HG03442 (cell line): ENCODE data around the gene PAM.

Source experiments
- ATAC-seq: cut with Tn5 transposase; IDR thresholded peaks from one replicate; pipeline ENCODE4 v1.9.1; 2021; ENCODE audit warnings: mild to moderate bottlenecking, moderate library complexity; ENCODE audit not compliant: unreplicated experiment

Gene PAM

DNA sequence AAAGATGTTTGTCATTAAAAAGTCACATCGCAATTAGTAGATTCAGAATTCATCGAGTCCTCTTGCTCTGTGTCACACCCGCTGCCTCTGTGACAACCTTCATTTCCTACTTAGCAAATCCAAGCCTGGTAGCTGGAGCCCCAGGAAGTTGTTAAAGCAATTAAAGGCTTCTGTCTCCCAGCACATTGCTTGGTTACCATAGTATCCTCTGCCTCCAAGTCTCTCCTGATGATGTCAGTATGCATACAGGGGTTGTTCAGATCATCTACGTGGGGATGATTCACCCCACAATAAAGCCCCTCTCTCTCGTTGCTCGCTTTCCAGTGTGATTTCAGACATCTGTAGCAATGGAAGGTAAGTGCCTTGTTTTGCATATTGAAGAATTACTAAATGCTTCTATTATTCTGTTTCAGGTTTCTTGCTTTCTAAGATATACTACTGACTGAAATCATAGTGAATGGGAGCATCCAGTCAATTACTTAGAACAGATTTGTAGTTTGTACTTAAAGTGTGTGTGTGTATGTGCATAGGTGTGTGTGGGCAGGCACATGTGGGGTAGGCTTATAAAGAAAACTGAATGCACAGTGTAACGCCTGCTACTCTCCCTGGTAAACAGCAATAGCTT, 52.9 kb downstream of the PAM start:
- ATAC-seq, result no peak

DNA sequence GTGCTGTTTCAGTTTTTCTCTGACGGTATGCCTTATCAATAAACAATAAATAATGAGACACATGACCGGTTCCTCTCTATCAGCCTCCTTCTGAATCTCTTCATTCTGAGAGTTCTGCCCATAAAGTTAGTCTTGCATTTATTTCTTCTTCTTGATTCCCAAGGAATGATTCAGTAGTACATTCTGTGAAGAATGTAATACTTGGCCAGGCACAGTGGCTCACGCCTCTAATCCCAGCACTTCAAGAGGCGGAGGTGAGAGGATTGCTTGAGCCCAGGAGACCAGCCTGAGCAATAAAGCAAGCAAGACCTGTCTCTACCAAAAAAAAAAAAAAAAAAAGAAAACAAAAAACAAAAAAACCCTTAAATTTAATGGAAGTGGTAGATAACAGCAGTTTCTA, 53.9 kb downstream of the PAM start:
- ATAC-seq, result no peak

DNA sequence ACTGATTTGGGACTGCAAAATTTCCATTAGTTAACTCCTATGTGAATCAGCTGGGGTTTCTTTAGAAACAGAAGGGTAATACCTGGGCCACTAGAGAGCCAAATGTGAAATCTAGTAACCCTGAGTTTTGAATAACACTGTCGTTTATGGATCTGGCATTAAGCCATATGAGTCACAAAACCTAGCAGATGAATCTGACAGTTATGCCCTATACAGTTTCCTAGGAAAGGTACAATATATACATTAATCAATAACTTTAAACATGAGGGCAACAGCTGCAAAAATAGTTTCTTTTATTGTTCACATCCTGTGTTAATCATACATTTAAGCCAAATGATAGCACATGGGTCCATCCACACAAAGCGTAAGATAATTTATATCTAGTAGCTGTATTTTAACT, 56.9 kb downstream of the PAM start:
- no peak for ATAC-seq

DNA sequence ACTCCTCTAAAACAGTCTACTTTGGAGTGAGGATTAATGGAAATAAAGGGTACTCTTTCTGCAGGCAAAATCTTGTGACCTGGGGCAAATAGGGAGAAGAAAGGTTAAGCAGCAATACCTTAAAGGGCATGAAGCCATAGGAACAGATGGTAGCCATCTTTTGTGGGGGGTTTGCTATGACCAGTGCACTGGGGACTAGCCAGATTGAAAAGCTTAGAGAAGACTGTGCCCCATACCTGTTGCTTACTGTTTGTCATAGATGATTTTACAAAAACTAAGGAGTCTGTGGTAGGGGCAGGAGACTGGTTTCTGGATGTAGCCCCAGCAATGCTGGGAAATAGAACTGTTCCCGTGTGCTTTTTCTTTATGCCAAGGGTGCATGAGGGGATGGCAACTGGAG, 58.6 kb downstream of the PAM start:
- no peak for ATAC-seq

DNA sequence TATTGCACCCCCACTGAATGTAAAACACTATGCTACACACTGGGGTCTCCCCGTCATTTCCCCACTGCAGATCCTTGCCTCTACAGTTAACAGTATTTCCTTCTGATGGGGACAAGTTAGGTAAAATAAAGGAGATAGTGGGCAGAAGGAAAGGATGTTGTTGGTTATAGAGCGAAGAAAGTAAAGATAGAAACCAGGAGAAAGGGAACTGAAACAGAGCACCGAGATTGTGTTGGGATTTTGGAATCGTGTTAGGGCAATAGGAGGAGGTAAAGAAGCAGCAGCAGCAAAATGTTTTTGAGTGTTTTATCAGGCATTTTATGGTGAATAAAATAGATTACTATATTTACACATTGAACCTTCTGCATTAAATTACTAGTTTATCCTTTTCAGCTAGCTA, 60.0 kb downstream of the PAM start:
- no peak for ATAC-seq

DNA sequence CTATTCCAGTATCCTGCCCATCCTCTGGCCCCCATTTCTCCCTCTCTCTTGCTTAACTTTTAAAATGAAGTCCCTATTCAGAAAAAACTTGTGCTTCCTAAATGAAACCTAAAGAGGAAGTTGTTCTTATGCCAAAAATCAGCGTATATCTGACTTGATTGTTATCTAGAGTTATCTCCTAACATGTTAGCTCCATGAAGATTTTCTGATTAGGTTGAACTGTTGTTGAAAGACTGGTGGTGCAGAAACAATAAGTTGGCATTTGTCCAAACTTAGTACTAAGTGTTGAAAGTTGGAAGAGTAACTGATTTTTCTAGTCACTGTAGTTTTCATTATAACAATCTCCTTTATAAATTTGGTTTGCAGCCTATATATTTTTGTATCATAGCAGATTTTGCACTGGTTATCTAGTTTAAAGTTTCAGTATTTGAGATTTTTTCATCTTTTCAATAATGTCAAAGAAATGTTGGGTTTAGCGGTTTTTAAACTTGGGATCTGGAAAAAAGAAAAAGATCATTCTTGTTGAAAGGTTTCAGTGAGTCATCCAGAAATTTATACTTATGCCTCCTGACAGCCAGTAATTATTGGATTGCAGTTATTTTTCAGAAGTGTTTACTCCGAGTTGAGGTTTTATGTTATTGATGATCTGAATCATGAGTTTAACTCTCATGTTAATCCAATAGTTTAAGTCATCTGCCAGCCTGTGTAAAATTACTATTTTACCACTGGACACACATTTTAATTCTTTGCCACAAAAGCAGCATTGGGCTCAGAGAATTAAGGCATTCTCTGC, 60.6 kb downstream of the PAM start:
- ATAC-seq, result no peak

DNA sequence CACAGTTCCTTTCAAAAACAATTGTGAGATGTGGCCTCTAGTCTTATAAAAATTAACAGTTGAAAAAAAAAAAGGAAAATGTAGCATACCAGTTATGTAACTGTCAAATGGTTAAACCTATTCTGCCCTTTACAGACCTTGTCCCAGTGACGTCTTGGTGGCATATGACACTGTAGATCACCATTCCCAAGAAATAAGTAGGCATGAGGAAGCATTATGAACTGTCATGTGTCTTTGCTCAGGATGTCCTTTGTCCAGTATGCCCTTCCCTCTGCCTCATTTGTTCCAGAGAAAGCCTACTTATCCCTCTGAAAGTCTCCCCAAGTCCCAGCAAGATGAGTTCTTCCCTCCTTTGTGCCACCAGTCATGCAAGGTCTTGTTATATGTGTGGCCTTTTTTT, 63.2 kb downstream of the PAM start:
- ATAC-seq, result no peak

DNA sequence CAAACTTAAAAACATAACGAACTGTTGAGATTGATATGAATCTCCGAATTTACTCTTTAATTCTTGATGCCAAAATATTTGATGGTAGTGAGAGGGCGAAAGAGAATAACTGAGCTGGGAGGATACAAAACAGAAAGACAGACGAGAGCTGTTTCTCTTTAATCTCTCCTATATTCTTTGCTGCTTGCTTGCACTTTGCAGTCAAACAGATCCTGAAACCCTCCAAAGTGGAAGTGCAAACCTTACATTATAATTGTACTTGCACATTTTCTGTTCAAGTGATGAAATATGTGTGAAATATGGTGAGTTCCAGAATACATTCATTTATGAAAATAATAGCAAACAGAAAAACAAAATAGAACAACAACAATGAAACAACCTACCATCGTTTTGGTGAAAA, 63.8 kb downstream of the PAM start:
- ATAC-seq, result peak; percentile 47

DNA sequence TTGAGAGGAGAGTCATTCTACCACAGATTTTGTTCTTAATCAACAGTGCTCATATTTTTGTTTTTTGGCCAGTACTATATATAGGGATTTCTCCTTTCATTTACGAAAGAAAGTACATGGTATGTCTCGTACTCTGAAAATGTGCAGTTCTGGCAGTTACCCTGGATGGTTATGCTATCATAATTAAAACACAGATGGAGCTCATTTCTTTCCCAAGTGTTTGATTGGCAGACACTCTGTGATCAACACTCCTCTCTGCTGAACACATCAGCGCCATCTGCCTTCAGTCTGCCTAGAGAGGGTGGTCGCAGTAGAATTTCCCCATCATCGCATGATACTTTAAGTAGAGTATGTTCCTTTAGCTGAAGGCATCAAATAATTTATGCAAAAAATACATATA, 64.5 kb downstream of the PAM start:
- ATAC-seq, result no peak

DNA sequence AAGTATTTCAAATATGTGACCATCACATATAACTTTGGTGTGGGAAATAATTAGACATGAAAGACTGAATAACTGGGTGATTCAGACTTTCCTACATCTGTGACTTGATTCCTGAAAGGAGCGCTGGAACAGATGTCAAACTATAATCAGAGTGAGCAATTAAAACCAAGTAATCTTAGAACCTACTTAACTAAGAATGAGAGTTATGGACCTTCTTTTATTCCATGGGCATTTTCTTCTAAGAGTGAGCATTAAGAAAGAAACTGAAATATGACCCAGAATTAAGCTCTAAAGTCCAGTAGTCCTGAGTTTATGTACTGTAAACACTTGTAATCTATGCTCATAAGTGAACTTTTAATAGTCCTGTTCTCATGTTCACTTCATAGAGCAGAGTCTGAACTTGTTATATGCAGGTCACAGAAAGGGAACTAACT, 68.4 kb downstream of the PAM start:
- ATAC-seq, result no peak

DNA sequence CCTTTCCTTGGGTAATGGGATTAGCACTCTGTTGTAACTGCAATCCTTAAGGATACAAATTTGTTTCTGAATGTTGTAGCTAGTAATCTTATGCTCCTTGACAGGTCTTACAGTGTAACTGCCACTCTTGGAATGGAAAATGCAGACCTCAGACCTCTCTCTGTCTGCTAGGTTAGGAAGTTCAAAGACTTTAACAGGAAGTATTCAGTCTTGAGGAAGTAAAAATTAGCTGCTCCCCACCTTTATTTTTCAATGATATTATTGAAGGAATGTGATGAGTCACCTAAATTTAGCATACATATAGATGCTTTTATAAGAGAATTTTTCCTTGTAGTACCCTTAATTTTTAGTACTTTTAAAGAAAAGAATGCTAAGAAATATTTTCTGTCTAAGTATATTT, 71.5 kb downstream of the PAM start:
- ATAC-seq, result no peak

DNA sequence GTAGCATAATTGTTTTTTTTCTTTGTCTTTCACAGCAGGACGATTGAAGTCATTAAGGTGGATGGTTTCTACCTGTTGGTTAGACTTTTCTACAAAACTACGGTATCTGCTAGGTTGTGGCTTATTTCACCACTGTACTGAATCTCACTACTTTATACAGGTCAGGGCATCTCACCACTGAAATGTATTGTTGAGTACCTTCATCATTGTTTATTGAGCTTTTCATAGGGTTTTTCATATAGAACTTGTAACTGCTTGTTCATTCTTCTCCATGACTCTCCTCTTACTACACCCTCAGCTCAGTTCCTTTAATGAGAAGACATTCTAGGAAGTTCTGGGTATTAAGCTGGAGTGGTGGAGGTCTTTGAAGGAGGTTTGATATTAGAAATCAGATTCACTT, 75.1 kb downstream of the PAM start:
- ATAC-seq, result no peak

DNA sequence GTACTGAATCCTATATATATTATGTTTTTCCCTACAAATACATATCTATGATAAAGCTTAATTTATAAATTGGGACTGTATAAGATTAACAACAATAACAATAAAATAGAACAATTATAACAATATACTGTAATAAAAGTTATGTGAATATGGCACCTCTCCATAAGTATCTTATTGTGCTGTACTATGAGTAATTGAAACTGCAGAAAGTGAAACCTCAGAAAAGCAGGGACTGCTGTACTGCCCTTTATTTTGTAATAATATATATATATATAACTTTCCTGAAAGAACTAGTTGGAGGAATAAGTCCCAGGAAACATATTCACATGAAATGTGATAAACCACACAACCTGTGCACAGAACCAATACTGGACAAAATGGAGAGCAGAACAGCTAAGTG, 77.3 kb downstream of the PAM start:
- no peak for ATAC-seq

DNA sequence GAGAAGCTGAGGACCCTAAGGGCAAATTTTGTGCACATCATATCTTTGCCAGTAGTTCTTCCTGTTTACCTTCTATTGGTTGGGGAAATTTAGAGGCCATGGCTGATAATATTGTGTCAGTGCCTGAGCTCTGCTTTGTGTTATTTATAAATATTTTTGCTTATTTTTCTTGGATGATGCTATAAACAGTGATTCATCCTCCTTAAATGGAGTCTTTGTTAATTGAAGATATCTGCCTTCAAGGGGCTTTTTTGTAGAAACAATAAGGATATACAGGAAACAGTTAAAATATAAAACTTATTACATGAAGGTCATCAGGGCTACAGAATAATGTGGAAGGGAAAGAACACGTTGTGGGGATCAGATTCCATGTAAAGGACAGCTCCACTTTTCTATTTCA, 78.0 kb downstream of the PAM start:
- no peak for ATAC-seq

DNA sequence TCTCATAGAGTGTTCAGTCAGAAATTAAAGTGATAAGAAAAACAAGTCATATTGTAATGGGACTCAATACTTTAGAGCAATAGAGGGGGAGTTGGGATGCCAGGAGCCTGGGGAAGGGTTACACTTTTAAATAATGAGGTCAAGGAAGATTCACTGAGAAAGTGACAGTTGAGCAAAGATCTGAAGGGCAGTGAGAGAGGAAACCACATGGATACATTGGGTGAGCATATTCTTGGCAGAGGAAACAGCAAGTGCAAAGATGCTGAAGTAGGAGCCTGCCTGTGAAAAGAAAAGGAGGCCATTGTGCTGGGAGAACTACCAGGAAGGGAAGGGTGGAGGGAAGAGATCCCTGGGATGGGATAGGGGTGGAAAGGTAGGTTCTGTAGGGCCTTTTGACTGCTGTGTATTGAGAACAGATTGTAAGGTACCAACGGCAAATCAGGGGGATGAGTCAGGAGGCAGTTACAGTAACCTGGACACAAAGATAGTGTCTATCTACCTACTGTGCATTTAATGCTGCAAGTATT, 79.4 kb downstream of the PAM start:
- no peak for ATAC-seq

DNA sequence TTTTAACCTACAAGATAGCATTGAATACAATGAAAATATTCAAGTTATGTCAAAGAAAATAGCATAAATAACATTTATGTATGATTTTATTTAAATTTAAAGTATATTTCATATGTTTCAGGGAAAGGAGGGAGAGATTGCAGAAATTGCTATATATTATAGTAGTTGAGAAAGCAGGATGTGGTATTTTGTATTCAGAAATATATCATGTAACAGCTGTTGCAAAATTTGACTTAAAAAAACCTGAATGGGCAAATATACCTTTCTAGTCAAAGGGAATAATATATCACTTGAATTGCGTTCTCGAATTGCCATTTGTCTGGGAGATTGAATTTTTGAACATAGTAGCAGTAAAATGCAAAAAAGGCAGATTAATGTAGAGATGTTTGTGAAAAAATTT, 80.6 kb downstream of the PAM start:
- ATAC-seq, result no peak

DNA sequence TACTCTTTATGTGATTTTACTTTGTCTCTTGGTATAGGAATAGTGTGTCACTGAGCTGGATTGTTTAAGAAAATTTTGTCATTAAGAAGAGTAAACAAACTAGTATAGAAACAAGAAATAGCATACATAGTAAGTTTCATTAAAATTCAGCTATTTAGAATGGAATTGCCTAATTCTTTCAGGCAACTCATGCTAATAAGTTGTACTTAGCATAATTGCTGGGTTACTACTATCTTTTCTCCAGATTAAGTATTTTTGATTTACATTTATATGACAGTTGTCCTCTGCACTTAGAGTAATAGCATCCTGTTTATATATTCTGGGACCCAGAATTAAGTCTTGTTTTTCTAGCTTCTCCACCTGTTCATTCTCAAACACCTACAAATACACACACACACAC, 85.9 kb downstream of the PAM start:
- ATAC-seq, result no peak

DNA sequence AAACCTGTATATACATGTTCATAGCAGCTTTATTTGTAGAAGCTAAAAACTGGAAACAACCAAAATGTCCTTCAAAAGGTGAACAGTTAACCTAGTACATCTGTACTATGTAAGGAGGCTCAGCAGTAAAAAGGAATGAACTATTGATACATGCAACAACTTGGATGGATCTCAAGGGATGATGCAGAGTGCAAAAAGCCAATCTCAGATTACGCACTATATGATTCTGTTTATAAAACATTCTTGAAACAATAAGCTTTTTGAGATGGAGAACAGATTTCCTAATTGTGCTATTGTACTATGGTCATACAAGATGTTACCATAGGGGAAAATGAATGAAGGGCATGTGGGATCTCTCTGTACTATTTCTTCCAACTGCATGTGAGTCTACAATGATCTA, 88.9 kb downstream of the PAM start:
- no peak for ATAC-seq

DNA sequence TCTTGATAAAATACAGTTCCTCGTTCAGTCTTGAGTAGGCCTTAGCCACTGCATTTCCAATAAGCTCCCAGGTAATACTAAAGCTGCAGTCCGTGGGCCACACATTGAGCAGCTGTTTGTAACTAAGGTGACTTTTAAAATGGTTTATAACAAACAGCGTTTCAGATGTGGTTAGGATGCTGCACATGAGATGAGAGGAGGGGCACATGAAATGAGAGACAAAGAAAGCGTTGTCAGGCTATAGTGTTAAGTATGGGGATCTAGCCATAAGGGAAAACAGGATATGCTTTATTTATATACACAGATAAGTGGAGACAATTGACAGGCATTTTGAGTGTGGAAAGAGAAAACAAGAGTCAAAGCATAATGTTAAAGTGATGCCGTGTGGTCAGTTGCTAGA, 89.9 kb downstream of the PAM start:
- ATAC-seq, result no peak

DNA sequence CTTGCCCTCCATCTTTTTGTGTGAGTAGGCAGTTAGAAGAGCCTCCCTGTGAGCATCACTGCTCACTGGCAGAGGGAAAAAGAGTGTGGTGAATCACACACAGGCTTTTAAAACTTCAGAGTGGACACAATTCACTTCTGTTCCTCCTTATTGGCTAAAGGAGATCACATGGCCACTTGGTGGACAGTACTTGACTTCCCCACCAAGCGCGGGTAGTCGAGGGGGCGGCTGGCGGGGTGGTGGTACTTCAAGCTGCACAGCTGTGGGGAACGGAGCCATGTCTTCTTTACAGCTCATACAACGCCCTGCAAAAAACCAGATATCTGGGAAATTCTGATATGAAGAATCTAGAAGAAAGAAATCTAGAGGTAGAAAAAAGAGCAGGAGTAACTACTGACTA, 95.4 kb downstream of the PAM start:
- ATAC-seq, result no peak

DNA sequence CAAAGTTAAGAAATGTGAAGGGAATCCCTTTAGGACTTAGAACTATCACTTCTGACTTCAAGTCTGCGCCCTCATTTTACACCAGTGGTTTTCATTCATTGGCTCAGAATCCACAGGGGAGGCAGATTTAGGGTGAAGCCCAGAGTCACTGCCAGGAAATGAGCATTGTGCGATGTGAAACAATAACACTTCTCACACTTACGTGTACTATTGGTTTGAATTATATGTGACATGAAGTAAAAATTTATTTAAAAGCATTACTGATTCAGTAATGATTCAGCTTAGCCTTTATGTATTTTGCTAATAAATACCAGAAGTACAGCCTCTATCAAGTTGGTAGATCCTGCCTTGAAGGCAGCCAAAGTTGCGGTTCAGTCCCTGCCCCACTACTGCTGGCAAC, 98.6 kb downstream of the PAM start:
- no peak for ATAC-seq

DNA sequence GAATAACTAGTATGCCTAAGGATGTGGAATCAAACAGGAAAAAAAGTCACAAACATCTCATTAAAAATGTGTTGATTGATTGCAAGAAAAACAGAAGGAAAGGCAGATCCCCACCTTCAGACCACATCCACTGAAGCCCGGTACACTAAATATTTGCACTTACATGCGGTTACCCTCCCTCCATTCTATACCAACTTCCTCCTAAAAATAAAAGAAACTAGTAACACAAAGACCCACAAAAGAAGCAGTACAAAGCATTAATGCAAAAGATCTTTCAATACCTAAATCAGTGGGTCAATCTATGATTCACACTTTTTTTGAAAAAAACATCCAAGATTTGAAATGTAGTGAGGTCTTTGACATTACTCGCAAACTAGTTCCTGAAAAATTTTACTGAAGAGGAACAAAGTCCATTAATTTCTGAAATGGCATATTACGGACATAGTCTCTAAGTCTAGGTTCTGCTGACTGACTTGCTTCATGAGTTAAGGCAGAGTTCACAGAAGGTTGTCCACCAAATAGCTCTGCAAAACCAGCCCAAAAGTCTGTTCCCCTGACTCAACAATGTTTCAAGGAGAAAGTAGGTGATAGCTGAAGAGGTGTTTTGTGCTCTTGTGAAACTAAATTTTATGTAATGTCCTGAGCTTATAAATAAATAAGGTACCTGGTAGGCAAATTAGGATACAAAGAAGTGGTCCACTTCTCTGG, 100.7 kb downstream of the PAM start:
- peak; percentile 42 for ATAC-seq
